Measurements from ENCODE around the gene HCRTR1.

DNA sequence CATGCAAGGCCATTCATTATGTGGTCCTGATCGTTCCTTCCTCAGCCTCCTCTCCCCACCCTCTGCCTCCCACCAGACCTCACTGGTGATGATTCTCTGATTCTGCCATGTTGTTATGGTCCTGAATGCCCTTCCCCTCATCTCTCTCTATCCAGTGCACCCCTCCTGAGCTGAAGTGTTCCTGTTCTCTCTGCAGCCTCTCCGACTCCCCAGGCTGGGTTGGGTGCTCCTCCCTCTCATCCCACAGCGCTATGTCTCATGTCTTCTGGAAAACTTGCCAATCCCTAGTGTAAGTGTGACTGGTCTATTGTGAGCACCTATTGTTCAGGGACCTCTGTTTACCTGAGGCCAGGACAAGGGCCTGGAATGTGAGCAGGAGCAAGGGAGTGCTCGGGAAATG lies 38.3 kb downstream of the HCRTR1 start:
- TF ChIP-seq, protein P1, sequence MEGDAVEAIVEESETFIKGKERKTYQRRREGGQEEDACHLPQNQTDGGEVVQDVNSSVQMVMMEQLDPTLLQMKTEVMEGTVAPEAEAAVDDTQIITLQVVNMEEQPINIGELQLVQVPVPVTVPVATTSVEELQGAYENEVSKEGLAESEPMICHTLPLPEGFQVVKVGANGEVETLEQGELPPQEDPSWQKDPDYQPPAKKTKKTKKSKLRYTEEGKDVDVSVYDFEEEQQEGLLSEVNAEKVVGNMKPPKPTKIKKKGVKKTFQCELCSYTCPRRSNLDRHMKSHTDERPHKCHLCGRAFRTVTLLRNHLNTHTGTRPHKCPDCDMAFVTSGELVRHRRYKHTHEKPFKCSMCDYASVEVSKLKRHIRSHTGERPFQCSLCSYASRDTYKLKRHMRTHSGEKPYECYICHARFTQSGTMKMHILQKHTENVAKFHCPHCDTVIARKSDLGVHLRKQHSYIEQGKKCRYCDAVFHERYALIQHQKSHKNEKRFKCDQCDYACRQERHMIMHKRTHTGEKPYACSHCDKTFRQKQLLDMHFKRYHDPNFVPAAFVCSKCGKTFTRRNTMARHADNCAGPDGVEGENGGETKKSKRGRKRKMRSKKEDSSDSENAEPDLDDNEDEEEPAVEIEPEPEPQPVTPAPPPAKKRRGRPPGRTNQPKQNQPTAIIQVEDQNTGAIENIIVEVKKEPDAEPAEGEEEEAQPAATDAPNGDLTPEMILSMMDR (IDR thresholded peaks at IDR 0.05) = no peak
- no peak for TF ChIP-seq POLR2A (IDR thresholded peaks at IDR 0.05)
